GM21528 (cell line): Measurements from ENCODE around the gene XRN2.
"Not testable (repeated sequence)": the region's sequence is repeated elsewhere in the genome, so short reads cannot be mapped to it uniquely, and the experiment has no call there.

ENCODE experiments used
- ATAC-seq: cut with Tn5 transposase; IDR thresholded peaks from one replicate; pipeline ENCODE4 v1.9.1; 2021; ENCODE audit warnings: mild to moderate bottlenecking, moderate library complexity; ENCODE audit not compliant: unreplicated experiment, low FRiP score

The XRN2 gene

DNA sequence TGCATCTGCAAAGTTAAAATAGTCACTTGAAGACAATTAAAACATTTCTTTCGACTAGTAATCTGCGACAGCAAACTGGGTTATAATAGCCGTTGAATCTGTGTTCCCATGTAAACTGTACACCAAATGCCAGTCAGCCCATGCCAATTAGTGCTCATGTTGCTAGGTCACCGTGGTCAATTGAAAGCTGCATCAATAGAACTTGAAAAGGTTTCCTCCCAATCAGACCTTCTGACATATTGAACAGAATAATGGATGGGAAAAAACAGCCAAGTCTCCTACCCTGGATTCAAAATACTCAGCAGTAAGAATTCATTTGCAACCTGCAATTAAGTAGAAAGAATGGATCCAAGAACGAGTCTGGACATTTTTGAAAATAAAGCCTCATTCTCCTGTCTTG is 83.0 kb downstream of the XRN2 start:
- ATAC-seq: no peak

DNA sequence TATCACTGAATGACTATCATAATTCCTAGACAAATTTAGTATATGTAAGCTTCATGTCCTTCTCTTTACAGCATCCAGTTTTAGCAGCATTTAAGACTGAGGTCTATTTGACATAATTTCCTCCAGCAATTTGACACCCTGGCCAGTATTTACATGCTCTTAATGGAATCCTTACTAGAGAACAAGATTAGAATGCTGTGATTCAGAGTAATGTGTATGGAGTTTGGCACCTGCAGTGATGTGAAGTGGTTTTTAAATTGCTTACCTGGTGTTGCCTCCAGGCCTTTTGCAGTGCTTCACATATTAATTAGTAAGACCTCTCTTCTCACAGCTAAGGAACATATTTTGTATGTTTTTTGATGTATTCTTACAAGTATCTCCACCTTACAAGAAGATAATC is 84.4 kb downstream of the XRN2 start:
- ATAC-seq: no peak

DNA sequence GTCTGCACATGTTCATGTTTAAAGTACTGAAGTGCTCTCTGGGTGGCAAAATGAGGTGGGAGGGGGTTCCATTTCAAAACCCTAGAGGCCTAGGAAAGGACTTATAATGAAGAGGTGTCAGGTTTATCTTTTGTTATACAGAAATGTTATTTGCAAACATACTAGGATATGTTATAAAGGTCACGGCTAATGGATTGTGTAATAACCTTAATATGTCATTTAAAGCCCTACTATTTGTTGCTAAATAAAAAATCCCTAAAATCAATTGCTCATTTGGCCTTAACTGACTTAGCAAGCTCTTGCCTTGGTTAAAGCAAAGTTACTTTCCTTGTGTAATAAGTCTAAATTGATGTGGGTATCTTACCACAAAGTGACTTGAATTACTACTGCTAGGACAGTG is 85.4 kb downstream of the XRN2 start:
- ATAC-seq: no peak

DNA sequence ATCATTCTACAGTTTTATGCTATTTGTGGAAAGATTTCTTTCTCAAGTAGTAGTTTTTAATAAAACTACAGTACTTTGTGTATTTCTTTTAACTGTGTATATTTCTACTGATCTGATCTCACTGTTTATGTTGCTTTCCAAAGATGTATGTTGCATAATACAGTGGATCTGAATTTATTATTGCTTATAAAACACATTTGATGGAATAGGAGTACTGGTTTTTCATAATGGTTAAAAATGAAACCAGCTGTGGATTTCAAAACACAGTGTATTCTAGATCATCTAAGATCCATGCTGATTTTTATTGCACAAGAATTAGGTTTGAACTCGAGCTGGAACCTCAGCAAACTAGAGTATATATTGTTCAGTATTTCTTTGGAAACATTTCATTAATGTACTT is 86.2 kb downstream of the XRN2 start:
- ATAC-seq: no peak

DNA sequence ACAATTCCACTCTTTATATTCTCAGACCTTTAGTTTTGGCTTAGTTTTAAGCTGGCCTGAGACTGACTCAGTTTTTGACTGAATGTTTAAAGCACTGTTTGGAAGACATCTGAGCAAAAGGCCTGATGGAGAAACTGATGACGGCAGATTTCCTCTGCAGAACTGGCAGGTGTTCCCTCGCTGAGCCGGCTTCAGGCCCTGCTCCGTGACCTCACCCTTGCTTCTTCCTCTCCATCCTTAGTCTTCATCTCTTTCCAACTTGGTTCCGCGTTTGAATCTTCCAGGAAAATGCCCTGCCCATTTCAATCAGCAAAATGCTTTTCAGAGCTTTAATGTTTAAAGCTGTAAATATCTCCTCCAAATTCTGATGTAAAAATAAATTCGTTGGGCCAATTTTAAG is 87.6 kb downstream of the XRN2 start:
- ATAC-seq: no peak

DNA sequence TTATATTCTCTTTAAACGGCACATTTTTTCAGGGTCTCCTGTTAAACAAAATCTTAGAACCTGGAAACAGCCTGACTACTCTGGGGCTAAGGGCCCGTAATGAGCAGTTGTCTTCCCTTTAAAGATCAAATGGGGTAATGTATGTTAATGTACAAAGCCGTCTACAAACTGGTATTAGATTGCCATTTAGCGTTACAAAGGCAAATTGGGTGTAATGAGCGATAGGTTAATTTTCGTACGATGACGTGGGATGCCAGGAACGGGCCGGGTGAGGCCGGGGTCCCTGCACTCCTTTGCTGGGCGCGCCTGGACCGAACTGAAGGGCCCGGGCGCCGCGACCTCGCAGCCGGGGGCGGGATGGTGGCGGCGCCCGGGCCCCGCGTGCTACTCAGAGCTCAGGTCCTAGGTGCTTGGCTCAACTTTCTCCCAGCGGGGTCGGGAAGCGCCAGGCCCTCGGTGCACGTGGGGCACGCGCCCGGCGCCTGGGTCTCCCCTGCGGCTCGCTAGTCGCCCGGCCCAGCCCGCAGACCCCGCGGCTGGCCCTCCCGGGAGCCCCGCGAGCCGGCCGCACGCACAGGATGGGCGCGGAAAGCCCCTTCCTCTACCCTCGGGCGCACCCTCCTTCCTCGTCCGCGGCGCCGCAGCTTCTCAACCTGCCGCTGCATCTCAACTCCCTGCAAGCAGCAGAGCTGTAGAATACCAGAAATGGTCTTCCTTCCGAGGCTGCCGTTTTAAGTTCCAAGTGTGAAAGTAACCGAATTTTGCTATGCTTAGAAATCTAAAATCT is 88.2 kb downstream of the XRN2 start:
- no peak for ATAC-seq

DNA sequence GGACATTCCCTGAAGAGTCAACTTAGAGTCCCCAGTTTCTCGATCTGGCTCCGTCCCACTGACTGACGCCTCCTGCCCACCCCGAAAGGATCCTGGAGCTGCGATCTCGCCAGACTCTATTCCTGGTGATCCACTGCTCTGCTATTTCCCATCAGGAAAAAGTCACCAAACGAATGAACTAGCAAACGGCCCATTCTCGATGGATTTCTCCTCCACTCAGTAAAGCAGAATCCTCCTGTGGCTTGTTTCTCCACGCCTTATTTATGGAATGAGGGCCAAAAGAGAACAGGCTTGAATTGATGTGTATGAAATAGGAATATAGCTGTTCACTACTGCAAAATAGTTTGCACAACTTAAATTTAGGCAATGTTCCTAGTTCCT is 88.8 kb downstream of the XRN2 start:
- ATAC-seq: no peak

DNA sequence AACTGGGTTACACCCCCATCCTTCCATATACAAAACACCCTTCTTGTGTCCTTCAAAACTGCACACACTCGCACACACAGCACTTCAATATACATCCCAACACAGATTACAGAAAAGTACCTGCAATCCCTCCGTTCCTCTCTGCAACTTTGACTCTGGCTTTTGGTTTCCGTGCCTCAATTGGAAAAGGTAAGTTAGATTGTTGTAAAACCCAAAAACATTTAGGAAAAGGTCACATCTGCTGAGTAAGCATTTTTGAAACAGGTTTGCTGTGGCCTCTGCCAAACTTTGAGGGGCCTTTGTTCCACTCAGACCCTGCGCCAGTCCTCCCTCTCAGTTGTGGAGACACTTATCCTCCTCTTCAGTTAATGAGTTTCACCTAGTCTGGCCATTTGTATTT is 90.0 kb downstream of the XRN2 start:
- ATAC-seq: no peak

DNA sequence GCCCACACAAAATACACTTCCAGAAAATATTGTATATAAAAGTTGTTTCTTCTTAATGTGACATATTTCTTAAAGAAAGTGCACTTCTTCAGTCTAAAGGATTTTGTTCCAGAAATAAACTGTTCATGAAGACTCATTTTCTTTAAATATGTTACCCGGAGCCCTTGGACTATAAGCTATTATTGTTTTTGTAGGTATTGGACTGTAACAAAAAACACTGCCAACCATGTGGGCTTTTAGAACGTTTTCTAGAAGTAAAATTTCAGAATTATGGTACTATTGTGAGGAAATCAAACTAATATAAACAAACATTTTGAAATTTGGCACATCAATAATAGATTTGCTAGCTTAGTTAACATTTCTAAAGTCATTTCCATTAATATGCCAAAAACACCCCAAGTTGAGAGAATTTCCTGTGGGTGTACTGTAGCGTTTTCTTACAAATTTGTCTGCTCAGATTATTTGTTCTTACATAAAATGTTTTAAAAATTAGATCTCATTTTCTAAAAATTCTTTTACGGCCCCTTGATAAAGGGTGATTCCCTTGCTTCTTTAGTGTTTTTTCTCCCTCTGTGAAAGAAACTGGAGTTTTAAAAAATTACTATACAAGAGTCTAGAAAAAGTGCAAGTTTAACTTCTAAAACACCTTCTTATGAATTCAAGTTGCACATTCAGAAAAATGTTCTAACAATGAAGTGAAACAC is 90.8 kb downstream of the XRN2 start:
- no peak for ATAC-seq

DNA sequence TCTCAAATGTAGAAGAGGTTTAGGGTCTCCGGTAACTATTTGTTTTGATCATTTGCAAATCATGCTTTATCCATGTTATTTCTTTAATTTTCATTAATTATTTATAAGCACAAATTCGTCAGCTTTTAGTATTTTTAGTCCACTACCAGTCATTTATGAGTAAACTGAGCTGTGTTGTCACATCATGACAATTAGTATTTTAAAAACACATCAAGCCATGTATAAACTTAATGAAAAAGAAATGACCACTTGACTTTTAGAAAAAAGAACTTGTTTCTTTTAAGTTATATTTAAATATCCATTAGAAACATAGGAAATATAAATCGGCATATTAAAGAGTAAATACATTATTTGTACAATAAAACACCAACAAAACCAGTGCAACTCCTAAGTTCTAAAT is 91.4 kb downstream of the XRN2 start:
- no peak for ATAC-seq

DNA sequence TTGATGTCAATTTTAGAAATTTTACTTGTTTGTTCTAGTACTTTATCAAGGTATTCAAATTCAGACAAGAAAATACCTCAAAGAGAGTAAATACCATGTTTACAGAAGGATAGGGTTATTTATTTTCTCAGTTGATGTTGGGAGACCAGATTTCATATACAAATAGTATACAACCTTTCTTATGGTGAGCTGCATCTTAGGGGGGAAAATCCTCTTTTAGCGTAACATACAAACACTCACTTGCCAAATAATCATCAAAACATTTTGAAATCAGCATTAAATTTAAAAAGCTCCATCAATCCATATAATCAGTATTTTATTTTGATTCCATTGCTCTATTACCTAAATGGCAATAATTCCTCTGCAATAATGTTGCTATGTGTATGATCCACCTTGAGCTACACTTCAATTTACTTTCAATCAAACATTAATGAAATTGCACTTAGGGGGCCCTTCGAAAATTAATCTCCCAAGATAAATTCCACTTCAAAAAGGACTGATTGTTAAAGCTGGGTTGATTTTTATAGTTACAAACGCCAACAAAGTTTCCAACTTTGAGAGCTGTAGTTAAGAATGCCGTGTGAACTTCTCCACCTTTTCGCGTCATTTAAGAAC is 92.0 kb downstream of the XRN2 start:
- no peak for ATAC-seq

DNA sequence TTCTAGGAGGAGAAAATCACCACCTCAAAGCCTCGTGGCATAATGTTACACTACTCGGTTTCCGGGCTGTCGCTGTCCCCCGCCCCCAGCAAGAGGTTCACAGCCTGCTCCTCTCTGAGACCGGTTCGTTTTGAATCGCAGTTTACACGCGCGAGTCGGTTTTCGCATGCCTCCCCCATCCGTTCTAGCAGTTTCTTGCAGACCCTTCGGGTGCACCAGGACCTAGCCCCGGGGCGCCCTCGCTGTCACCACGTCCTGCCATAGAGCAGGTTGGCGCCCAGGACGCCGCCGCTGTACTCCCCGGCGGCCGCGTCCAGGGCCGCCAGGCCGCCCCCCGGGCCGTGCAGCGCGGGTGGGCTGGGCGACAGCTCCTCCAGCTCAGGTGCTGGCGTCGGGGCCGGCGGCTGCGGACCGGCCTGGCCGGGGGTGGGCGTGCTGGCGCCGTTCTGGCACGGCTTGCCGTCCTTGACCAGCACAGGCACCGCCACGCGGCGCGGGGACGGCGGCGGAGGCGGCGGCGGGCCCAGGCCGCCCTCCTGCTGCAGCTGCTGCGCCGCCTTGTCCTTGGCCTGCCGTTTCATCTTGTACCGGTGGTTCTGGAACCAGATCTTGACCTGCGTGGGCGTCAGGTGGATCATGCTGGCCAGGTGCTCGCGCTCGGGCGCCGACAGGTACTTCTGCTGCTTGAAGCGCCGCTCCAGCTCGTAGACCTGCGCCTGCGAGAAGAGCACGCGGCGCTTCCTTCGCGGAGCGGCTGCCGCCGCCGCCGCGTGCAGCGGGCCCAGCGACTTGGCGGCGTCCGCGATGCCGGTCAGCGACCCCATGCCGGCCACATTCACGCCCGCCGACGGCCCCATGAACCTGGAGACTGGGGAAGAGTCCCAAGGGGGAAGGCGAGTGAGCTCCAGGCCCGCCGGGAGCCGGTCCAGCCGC is 92.8 kb downstream of the XRN2 start:
- no peak for ATAC-seq

DNA sequence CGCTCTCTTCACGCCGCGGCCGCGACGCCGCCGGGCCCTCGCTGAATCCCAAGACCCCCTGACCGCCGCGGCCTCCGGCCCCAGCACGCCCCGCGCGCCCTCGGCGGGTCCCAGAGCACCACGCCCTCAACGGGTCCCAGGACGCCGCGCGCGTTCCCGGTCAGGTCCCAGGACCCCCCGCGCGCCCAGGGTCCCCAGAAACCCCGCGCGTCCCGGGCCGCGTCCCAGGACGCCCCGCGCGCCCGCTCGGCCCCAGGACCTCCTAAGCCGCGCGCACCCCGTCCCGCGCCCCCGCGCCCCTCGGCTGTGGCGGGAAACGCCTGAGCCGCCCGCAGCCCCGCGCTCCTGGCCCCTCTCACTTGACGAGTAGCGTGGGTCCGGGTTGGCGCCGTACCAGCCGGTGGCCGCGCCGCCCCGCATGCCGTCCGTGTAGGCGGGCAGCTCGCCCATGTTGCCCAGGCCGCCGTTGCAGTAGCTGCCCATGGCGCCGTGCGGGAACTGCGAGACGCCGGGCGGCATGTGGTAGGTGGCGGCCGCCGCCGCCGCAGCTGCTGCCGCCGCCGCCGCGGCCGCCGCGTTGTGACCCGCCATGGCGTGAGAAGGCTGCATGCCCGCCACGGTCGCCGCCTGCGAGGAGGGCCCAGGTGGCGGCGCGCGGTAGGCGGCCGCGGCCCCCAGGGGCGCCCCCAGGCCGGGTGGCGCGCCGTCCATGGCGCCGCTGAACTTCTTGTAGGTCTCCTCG is 93.6 kb downstream of the XRN2 start:
- no peak for ATAC-seq

DNA sequence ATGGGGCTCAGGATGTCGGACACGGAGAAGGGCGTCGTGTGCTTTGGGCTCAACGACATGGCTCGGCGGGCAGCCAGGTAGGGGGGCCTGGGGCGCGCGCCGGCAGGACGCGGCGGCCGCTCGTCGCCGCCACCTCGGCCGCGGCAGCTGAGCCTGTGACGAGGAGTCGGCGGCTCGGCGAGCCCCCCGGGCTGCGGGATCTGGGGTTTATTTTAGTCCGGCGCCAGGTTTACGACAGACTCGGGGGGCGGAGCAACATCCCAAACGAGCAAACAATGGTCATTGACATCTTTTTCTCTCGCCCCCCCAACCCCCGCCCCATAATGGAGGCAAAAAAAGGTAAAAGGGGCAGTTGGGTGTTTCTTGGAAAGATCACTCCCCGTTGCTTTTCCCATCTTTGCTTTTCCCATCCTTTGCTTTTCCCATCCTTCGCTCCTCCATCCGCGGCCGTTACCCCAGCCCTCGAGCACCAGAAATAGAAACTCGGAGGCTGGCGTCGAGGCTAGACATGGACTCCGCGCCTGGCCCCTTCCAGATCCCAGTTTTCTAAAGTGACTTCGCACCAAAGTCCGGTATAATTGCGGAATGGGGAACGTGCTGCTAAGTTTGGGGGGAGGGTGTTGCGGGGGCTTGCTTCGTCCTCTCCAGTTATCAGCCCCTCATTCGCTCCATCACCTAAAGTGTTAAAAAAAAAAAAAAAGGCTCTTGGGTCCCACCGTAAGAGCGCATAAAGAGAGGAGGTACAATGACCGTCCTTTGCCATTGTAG is 94.4 kb downstream of the XRN2 start, which contains the start of gene NKX2-4:
Gene NKX2-4 (minus strand): TSS at position 186 of the 768 bp plus-strand sequence. CDS start 127 bp downstream, at position 59.
- ATAC-seq: no peak

DNA sequence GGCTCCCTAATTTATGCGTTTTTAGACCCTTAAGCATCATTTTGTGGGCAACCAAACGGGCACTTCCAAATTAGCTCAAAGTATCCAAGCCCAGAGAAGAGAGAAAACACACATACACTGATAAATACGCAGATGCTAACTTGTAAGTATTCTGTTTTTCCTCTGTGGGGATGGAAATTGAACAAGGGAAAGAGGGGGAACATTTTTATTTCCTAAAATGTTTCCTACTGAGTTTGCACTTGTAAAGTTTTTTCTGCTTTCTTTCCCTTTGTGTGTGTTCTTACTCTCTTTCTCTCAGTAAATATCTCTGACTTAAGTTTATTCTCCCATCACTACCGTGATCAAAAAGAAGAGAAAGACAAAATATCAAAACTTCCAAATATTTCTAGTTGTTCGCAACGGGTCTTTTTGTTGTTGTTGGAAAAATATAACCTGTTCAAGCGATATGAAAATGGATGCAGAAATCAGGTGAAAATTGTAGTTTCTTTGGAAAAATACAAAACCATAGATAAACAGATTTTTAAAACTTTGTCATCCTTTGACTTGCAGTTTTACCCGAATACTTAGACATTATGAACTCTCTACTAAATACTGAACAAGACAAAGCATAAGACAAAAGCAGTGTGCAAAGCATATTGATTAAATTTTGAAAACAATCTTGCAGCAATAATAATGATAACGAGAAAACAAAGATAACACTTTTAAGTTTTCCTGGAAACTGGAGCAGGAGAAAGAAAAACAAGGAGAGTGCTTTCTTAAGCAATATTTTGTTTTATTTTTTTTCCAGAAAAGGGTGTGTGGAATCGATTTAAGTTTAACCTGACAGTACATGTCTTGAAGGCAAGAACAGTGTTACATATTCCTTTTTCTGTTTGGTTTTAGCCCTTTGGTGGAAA is 95.2 kb downstream of the XRN2 start:
- no peak for ATAC-seq

DNA sequence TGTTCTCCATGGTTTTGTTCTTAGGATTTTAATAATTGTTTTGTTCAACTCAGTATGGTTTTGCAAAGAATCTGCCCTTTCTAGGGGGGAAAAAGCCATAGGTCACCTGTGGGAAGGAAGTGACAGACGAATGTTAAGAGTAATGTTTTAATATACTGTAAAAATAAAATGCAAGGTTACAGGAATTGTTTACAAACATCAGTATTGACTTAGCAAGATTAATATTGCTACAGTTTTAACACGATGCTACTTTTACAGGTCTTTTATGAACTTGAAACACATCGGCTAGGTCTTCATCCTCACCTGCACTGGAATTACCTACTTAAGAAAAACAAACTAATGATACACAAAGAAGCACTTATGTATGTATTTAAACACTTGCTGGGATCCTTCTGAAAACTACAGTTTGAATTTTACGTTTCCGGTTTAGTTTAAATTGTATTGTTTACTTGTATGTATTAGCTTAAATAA is 95.9 kb downstream of the XRN2 start:
- ATAC-seq: no peak

DNA sequence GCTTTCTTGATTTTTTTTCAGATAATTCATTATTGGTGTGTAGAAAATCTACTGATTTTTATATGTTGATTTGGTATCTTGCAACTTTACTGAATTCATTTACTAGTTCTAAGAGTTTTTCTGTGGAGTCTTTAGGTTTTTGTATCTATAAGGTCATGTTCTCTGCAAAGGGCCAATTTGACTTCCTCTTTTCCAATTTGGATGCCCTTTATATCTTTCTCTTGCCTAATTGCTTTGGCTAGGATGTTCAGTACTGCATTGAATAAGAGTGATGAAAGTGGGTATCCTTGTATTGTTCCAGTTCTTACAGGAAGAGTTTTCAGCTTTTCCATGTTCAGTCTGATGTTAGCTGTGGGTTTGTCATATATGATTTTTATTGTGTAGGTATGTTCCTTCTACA is 108.6 kb downstream of the XRN2 start:
- no peak for ATAC-seq

DNA sequence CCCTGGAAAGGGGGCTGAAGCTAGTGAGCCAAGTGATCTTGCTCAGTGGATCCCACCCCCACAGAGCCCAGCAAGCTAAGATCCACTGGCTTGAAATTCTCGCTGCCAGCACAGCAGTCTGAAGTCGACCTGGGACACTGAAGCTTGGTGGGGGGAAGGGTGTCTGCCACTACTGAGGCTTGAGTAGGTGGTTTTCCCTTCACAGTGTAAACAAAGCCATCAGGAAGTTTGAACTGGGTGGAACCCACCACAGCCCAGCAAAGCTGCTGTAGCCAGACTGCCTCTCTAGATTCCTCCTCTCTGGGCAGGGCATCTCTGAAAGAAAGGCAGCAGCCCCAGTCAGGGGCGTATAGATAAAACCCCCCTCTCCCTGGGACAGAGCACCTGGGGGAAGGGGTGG is 110.9 kb downstream of the XRN2 start:
- not testable (repeated sequence) for ATAC-seq
